ENCODE data around the gene PM20D2.

DNA sequence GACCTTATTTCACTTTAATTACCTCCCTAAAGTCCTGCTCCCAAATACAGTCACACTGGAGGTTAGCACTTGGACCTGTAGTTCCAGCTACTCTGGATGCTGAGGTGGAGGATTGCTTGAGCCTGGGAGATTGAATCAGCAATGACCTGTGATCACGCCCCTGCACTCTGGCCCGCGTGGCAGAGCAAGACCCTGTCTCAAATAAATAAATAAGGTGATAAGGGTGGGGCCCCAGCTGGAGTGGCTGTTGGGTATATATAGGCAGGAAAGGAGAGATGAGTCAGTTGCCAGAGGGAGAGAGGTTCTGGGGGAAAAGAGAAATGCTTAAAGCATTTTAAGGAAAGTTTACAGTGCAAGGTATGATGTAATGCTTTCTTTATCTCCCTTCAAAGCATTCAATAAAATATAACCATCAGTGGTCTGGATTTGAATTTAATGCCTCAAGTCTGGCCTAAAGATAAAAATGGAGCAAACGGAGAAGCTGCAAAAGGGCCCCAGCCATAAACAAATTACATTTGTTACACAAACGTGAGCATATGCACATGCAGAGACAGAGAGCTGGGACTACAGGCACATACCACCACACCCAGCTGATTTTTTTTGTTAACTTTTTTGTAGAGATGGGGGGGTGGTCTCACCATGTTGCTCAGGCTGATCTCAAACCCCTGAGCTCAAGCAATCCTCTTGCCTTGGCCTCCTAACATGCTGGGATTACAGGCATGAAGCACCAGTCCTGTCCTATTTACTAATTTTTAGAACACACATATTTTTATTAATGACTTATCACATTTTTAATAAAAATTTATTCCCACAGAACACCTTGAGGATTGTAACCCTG, 6.1 kb upstream of the PM20D2 start:
- TF ChIP-seq PATZ1 (CRISPR knock-in tag; IDR thresholded peaks at IDR 0.05; ENCODE audit: borderline replicate concordance) (no peak), ZNF70 (CRISPR knock-in tag; IDR thresholded peaks at IDR 0.05) (no peak), ZNF565 (CRISPR knock-in tag; conservative IDR thresholded peaks at IDR 0.05; ENCODE audit: low read depth) (no peak), ZC3H10 (CRISPR knock-in tag; IDR thresholded peaks at IDR 0.05) (no peak), SNAI2 (CRISPR knock-in tag; IDR thresholded peaks at IDR 0.05) (no peak), CREB5 (CRISPR knock-in tag; IDR thresholded peaks at IDR 0.05; ENCODE audit: low read depth) (no peak), TCF4 (CRISPR knock-in tag; IDR thresholded peaks at IDR 0.05; ENCODE audit: borderline replicate concordance) (no peak), ZFP3 (CRISPR knock-in tag; IDR thresholded peaks at IDR 0.05) (no peak)
- TF ChIP-seq, protein P1, sequence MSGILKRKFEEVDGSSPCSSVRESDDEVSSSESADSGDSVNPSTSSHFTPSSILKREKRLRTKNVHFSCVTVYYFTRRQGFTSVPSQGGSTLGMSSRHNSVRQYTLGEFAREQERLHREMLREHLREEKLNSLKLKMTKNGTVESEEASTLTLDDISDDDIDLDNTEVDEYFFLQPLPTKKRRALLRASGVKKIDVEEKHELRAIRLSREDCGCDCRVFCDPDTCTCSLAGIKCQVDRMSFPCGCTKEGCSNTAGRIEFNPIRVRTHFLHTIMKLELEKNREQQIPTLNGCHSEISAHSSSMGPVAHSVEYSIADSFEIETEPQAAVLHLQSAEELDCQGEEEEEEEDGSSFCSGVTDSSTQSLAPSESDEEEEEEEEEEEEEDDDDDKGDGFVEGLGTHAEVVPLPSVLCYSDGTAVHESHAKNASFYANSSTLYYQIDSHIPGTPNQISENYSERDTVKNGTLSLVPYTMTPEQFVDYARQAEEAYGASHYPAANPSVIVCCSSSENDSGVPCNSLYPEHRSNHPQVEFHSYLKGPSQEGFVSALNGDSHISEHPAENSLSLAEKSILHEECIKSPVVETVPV (CRISPR knock-in tag; IDR thresholded peaks at IDR 0.05), result no peak

Measured in SK-N-SH treated with all-trans-retinoic acid at 6 μM for 48 hours (cell line).